Measurements from ENCODE around the gene CETP.
"Not testable (repeated sequence)": the region's sequence is repeated elsewhere in the genome, so short reads cannot be mapped to it uniquely, and the experiment has no call there.

Gene CETP

GRCh38 chr16:56961851-56962281 lies at the start of gene CETP:
TSS of gene CETP (plus strand) at chr16:56961950. CDS start at chr16:56961980, 30 bp downstream.
- no peak for DNase-seq

DNA sequence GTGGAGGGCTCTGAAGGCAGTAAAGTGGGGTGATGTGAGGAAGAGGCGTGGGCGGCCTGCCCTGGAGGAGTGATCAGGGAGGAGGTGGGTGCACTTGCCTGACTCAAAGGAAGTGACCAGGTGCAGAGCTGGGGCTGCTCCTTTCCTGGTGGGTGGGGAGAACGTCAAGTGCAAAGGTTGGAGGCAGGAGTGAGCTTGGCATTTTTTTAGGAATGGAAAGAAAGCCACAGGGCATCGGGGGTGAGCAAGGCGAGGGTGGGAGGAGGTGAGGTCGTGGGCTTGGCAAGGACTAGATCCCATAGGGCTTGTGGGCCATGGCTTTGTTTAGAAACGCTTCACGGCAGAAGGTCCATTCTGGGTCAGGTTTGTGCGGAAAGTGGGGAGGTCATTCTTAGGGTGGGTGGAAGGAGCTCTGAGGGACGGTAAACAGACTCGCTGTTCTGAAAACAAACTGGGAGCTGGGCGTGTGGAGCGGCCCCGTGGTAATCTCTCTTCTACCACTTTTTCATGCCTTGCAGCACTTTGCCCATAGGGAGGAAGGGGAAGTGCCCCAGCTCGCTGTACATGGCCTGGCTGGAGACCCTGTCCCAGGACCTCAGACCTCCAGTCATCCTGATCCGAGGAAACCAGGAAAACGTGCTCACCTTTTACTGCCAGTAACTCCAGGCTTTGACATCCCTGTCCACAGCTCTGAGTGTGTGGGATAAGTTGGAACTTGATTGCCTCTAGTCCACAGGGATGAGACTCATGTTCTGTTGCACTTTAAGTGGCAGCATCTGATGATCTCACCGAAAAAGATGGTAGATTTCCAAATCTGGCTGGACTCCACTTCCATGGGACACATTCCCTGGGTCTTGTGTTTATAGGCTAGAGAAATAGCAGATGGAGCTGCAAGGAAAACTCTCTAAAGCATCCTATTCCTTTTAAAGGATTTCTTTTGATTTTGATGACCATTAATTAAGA lies 48.7 kb upstream of the CETP start:
- DNase-seq = no peak

- no peak for DNase-seq
Measured at GRCh38 chr16:56914896-56915295, 46.9 kb upstream of the CETP start.

GRCh38 chr16:56915336-56916119 lies 46.2 kb upstream of the CETP start:
- DNase-seq = no peak

DNA sequence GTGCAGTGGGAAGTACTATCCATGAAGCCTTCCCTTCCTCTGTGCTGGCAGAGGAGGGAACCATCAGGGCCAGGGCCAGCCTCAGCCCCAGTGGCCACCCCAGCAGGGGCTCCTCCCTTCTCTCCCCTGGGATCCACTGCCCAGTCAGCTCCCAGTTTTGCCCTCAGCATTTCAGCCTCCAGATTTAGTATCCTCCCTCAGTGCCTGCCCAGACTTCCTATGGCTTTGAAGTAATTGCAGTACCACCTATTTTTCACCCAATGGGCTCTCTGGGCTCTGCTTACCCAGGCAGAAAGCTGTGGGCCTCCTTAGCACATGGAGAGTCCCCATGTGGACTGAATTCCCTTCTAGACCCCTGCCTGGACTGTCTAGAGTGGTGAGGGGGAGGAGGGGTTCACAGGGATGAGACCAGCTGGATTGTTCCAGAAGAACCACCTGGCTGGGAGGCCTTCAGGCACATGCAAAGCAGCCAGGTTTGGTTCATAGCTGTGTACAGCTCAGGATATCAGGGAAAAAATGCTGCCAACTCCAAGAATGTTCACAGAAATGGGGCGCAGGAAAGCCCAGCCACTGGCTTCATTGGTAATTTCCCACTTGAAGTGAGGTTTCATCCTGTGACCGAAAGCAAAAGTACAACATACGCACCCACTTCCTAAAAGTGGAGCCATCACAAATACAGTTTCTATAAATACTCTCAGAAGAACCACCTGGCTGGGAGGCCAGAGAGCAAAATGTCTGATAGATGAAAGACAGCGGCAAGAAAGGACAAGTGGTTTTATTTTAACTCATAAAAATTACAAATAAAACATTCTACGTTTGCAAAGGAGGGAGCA lies 45.0 kb upstream of the CETP start:
- no peak for DNase-seq

DNA sequence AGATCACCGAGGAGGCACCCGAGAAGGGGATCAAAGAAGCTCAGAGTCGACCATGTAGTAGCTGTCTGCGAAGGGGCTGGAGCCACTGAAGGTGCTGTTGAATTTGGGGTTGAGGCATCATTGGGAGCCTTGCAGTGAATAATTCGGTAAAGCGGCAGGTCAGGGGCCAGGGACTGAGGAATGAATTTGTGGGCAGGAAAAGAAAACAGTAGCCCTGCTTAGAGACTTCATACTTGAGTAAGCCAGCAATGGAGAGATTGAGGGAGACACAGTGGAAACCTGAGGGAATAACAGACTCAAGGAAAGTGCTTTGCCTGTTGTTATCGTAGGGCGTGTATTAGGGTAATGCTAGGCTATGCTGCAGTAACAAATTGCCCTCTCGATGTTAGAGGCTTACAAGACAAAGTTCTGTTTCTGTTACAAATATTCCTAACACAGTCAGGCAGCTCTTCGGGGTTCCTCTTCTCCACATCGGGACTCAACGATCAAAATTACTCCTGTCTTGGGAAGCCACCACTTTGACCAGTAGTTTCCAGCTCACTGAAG lies 43.2 kb upstream of the CETP start:
- no peak for DNase-seq

GRCh38 chr16:56919099-56919800 lies 42.5 kb upstream of the CETP start:
- DNase-seq = no peak

- DNase-seq = no peak
Measured at GRCh38 chr16:56921571-56921970, 40.2 kb upstream of the CETP start.

GRCh38 chr16:56923481-56924091 lies 38.2 kb upstream of the CETP start:
- no peak for DNase-seq

DNA sequence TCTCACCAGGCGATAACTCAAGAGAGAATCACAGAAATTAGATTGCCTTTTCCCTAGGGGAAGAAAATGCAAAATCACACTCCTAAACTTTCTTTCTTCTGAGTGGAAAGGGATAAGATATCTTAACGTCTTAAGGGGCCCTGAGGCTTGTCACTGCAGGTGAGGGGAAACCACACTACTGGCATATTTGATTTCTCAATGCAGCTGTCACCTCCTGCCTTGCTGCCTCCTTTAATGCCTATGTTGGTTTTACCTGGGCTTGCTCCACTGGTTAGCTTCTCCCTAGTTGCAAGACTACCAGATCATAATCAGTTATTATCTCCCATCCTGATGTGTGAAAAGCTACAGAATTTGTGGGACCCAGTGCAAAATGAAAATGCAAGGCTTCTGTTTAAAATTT lies 34.3 kb upstream of the CETP start:
- DNase-seq = no peak

GRCh38 chr16:56929639-56930038 lies 32.1 kb upstream of the CETP start:
- DNase-seq = no peak

GRCh38 chr16:56930486-56931270 lies 31.1 kb upstream of the CETP start:
- no peak for DNase-seq

DNA sequence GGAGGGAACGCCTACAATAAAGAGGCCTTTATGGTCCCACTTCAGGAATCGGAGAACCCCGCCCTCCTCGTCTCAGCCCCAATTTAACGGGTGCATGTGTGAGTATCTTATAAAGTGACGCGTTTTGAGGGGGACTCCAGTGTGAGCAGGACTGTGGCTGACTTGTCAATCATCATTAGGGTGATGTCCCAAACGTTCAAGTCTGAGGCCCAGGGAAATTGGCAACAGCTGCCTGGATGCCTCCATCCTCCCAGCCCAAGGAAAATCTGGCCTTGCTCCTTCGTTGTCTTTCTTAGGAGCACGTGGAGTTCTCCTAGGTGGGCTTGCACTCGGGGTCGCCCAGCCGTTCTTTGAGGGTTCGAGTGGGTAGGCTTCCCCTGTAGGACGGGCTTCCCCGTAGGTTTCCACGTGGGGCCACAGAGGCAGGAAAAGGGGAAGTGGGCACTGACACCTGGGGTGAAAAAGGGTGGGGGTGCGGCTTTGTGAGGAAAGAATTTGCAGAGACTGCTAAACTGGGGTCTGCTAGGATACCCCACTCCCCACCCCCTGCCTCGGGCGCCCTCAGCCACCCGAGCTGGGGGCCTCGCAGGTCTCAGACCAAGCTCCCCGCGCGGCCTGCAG lies 30.4 kb upstream of the CETP start:
- no peak for DNase-seq

DNA sequence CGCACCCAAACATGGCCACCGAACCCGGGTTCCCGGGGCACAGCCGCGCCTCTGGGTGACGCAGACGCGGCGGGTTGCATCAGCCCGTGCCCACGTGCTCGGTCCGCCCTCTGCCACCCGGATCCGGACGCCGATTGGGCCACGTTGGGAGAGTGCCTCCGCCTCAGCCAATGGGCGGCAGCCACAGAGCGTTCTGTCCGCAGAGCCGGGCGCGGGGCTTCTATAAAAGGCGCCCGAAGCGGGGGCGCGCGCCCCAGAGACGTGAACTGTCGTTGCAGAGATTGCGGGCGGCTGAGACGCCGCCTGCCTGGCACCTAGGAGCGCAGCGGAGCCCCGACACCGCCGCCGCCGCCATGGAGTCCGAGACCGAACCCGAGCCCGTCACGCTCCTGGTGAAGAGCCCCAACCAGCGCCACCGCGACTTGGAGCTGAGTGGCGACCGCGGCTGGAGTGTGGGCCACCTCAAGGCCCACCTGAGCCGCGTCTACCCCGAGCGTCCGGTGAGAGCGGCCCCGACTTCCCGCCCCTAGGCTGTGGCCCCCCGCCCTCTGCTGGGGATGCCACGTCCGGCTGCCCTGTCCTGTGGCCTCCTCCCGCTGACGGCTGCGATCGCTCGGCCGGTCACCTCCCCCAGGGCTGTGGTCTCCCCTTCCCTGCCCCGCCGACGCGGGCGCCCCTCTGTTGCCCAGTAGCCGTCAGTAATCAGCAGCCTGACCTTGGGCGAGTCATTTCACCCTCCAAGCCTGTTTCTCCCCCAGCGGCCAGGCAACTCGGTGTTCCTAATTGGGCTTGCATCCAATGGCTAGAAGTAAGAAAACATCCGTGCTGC lies 29.6 kb upstream of the CETP start, which contains the start of gene HERPUD1:
TSS of gene HERPUD1 (plus strand) at position 251 of the 829 bp plus-strand sequence. CDS start at position 354, 103 bp downstream.
- peak; percentile 86 for DNase-seq

DNA sequence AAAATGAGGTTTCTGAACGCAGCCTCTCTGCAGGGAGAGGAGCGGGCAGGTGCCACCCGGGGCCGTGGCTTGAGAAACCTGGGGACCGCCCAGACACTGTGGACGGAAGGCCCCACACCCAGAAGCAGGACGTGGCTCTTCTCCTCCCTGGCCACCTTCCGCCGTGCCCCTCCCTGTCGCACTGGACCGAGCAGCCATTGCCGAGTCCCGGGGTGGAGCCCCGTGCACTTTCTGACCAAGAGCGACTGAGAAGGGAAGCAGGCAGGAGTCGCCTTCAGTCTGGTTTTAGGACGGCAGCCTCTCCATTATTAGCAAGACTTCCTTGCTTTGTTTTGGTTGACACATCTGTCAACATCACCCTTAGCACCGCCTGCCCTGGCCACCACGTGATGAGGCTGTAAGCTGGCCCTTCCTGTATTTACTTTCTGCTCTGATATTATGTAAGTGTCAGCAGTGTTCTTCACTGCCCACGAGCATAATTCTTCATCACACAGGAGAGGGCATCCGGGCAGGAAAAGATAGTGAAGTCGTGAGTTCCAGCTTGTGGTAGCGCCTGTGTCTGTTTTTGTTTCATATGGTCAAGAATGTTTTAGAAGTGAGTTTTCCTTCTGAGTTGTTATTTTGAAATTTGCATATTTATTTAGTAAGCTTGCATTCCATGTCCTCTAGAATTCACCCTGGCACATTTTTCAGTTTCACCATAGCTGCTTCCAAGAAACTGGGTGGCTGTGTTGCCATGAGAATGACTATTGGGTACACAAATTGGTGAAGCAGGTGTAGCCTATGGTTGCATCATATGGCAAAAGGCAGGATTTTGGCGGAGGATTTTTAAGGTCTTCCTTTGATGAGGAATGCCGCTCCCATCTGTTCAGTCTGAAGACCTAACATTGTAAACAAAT lies 28.8 kb upstream of the CETP start:
- DNase-seq = no peak

DNA sequence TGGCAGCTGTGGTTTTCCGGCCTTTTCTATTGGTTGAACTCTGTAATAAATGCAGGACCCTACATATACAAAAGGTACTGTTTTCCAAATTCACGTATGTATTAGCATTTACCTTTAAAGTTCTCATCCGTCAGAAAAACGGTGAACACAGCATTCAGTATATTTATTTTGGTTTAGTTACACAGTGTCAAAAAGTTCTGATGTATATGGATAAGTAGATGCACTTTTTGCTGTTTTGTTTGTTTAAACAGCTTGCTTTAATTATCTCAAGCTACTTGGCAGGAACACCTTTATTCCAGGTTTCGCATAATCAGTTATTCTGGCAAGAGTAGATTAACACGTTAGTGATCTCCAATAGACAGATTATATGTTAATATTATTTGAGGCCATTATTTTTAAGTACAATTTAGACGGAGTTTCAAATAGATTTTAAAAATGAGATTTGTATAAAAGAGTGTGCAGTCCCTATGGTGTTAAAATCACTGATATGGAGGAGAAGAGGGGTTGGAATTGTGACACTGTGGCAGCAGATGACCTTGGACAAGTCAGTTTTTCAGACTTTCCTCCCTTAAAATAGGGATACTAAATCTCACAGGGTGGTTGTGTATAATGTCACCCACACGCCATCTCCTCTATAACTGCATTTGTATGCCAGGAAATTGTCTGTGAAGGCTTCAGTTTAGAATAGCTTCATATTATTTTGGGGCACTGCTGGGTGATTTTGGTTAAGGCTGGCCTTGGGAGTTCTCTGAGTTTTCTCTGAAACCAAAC lies 27.7 kb upstream of the CETP start:
- no peak for DNase-seq

DNA sequence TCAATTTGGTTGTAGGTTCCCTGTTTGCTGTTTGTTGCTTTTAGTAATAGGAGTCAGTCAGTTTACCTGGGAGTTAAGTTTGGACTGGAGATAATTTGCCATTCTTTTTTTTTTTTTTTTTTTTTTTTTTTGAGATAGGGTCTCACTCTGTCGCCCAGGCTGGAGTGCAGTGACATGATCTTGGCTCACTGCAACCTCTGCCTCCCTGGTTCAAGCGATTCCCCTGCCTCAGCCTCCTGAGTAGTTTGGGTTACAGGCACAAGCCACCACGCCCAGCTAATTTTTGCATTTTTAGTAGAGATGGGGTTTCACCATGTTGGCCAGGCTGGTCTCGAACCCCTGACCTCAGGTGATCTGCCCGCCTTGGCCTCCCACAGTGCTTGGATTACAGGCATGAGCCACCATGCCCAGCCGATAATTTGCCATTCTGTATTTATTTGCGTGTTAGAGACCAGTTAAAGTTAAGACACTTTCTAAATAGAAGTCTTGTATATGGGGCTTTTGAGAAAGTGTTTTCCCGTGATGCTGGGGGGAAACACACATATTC lies 27.1 kb upstream of the CETP start:
- not testable (repeated sequence) for DNase-seq
